H1 (cell line): ENCODE results near the gene EIF4EBP3. TPM values are rescaled to one million over a fixed set of nuclear protein-coding genes. Genes with fewer than 3 reads are reported as not detected.

Experiments used
- CTCF ChIA-PET: fragments of 300-600 bp; sonication (Branson Sonifier 250); formaldehyde crosslinking; loops from one replicate; lab custom pipeline; 2021; ENCODE audit not compliant: partially characterized antibody; lab: Charles Lee
- POLR2A ChIA-PET: fragments of 300-600 bp; sonication (Branson Sonifier 250); formaldehyde crosslinking; loops from one replicate; lab custom pipeline; 2021; ENCODE audit warnings: inconsistent platforms; ENCODE audit not compliant: partially characterized antibody; lab: Charles Lee
- DNase-seq, 2 experiments: peaks; one replicate each; pipeline versions ENCODE4 v3.0.0 to v3.0.0-alpha.2; 2010 to 2022; ENCODE audit warnings: low spot score in 2 of 2, low read depth in 1 of 2, mixed read lengths in 1 of 2
- FAIRE-seq: peaks from 2 replicates; lab custom pipeline; 2011; peaks lifted over from hg19 to GRCh38; lab: Jason Lieb, UNC
- H2AFZ ChIP-seq: 2 replicates; pipeline ENCODE4 v1.8.1; 2012; ENCODE audit warnings: low read length, inconsistent platforms
- H2AK5ac ChIP-seq: 2 replicates; pipeline ENCODE4 v1.6.1; 2013; ENCODE audit warnings: low read depth, low read length
- H2BK120ac ChIP-seq: replicated peaks from 2 replicates; pipeline ENCODE3; 2013; ENCODE audit warnings: low read depth, low read length, inconsistent platforms
- H2BK12ac ChIP-seq: 2 replicates; pipeline ENCODE4 v1.6.1; 2013; ENCODE audit warnings: low read depth, low read length
- H2BK15ac ChIP-seq: 2 replicates; pipeline ENCODE4 v1.6.1; 2013; ENCODE audit warnings: low read length
- H2BK20ac ChIP-seq: 2 replicates; pipeline ENCODE4 v1.6.1; 2013; ENCODE audit warnings: low read length
- H2BK5ac ChIP-seq: 2 replicates; pipeline ENCODE4 v1.6.1; 2013; ENCODE audit warnings: low read depth, low read length
- H3K14ac ChIP-seq: 2 replicates; pipeline ENCODE4 v1.6.1; 2013; ENCODE audit warnings: inconsistent platforms; ENCODE audit not compliant: insufficient read length
- H3K18ac ChIP-seq: 2 replicates; pipeline ENCODE4 v1.6.1; 2013; ENCODE audit warnings: low read length; ENCODE audit errors: extremely low read depth
- H3K23ac ChIP-seq: 2 replicates; pipeline ENCODE4 v1.6.1; 2013; ENCODE audit warnings: inconsistent platforms; ENCODE audit not compliant: insufficient read length
- H3K23me2 ChIP-seq: 2 replicates; pipeline ENCODE4 v1.6.1; 2013; ENCODE audit warnings: low read depth, low read length
- H3K27ac ChIP-seq: 2 replicates; pipeline ENCODE4 v1.6.1; 2011; ENCODE audit warnings: low read depth, low read length, inconsistent platforms
- H3K27me3 ChIP-seq, 4 experiments: replicated peaks in 1 of 4; 1 replicate in 1 of 4; 2 replicates in 3 of 4; pipeline versions ENCODE4 v1.6.1 to v1.8.1; 2011 to 2013; ENCODE audit warnings: low read length in 3 of 4, mild to moderate bottlenecking in 3 of 4, inconsistent platforms in 2 of 4, mixed read lengths in 2 of 4, moderate library complexity in 1 of 4; ENCODE audit not compliant: control insufficient read depth in 3 of 4, insufficient read depth in 3 of 4; ENCODE audit errors: extremely low read depth in 1 of 4
- H3K36me3 ChIP-seq, 4 experiments: 2 replicates each; pipeline versions ENCODE4 v1.6.1 to v1.8.1; 2011 to 2013; ENCODE audit warnings: mild to moderate bottlenecking in 4 of 4, low read length in 3 of 4, moderate library complexity in 2 of 4, control low read depth in 1 of 4, inconsistent platforms in 1 of 4; ENCODE audit not compliant: insufficient read depth in 4 of 4, control insufficient read depth in 2 of 4
- H3K4ac ChIP-seq: replicated peaks from 2 replicates; pipeline ENCODE3; 2013; ENCODE audit warnings: low read length, low read depth, mixed read lengths, inconsistent platforms; ENCODE audit not compliant: insufficient read length
- H3K4me1 ChIP-seq, 4 experiments: replicated peaks in 1 of 4; 1 replicate in 1 of 4; 2 replicates in 3 of 4; pipeline versions ENCODE4 v1.6.1 to v1.8.1; 2011 to 2013; ENCODE audit warnings: low read length in 3 of 4, inconsistent platforms in 2 of 4, mixed read lengths in 1 of 4; ENCODE audit not compliant: insufficient read depth in 4 of 4, control insufficient read depth in 3 of 4
- H3K4me2 ChIP-seq, 2 experiments: 2 replicates each; pipeline versions ENCODE4 v1.6.1 to v1.8.1; 2011 to 2013; ENCODE audit warnings: low read depth in 2 of 2, low read length in 2 of 2, control low read depth in 1 of 2, inconsistent platforms in 1 of 2, mild to moderate bottlenecking in 1 of 2; ENCODE audit not compliant: insufficient read depth in 1 of 2
- H3K4me3 ChIP-seq, 4 experiments: fragments of 200-600, 300-600 bp in 1 of 4; sonication (generic), shearing (Covaris generic), sonication (Bioruptor Twin) in 1 of 4; 2 replicates each; pipeline versions ENCODE4 v1.5.1 to v1.8.1; 2011 to 2016; ENCODE audit warnings: low read length in 4 of 4, low read depth in 3 of 4, control low read depth in 2 of 4, inconsistent platforms in 2 of 4, mild to moderate bottlenecking in 2 of 4, mixed read lengths in 1 of 4, moderate library complexity in 1 of 4; ENCODE audit not compliant: insufficient read depth in 2 of 4; ENCODE audit errors: extremely low read depth in 1 of 4
- H3K56ac ChIP-seq: replicated peaks from 2 replicates; pipeline ENCODE3; 2013; ENCODE audit warnings: low read depth, mild to moderate bottlenecking, mixed read lengths, low read length, inconsistent platforms; ENCODE audit not compliant: insufficient read length
- H3K79me1 ChIP-seq: 2 replicates; pipeline ENCODE4 v1.6.1; 2013; ENCODE audit warnings: low read depth, low read length, control low read depth
- H3K79me2 ChIP-seq, 2 experiments: 2 replicates each; pipeline versions ENCODE4 v1.6.1 to v1.8.1; 2012 to 2013; ENCODE audit warnings: low read length in 2 of 2, mild to moderate bottlenecking in 2 of 2, inconsistent platforms in 1 of 2; ENCODE audit not compliant: insufficient read depth in 2 of 2, control insufficient read depth in 1 of 2
- H3K9ac ChIP-seq, 4 experiments: replicated peaks in 1 of 4; 1 replicate in 1 of 4; 2 replicates in 3 of 4; pipeline versions ENCODE4 v1.6.1 to v1.8.1; 2011 to 2013; ENCODE audit warnings: low read depth in 3 of 4, low read length in 3 of 4, control low read depth in 2 of 4, mild to moderate bottlenecking in 2 of 4, moderate library complexity in 2 of 4, inconsistent platforms in 1 of 4; ENCODE audit errors: extremely low read depth in 1 of 4
- H3K9me3 ChIP-seq, 2 experiments: 2 replicates each; pipeline versions ENCODE4 v1.6.1 to v1.8.1; 2012 to 2013; ENCODE audit warnings: mild to moderate bottlenecking in 2 of 2, moderate library complexity in 2 of 2, control low read depth in 1 of 2, inconsistent platforms in 1 of 2, low read depth in 1 of 2, low read length in 1 of 2, mixed read lengths in 1 of 2; ENCODE audit not compliant: insufficient read depth in 2 of 2
- H4K20me1 ChIP-seq, 2 experiments: replicated peaks in 1 of 2; 2 replicates each; pipeline versions ENCODE3 to v1.8.1; 2011 to 2013; ENCODE audit warnings: inconsistent platforms in 2 of 2, low read length in 2 of 2, mild to moderate bottlenecking in 1 of 2; ENCODE audit not compliant: insufficient read depth in 2 of 2, control insufficient read depth in 1 of 2
- H4K5ac ChIP-seq: 2 replicates; pipeline ENCODE4 v1.6.1; 2013; ENCODE audit warnings: low read length, low read depth, mixed read lengths, inconsistent platforms; ENCODE audit not compliant: insufficient read length
- H4K8ac ChIP-seq: 2 replicates; pipeline ENCODE4 v1.8.0; 2013; ENCODE audit warnings: mild to moderate bottlenecking, moderate library complexity, low read length, inconsistent platforms; ENCODE audit not compliant: insufficient read depth; ENCODE audit errors: extremely low read depth
- H4K91ac ChIP-seq: replicated peaks from 2 replicates; pipeline ENCODE3; 2013; ENCODE audit warnings: low read length, mixed read lengths, inconsistent platforms; ENCODE audit not compliant: insufficient read length
- CEBPB ChIP-seq: IDR thresholded peaks from 2 replicates; pipeline ENCODE4 v1.6.1; 2012; ENCODE audit warnings: low read depth, low read length
- EZH2 ChIP-seq: fragments of 200-600 bp; sonication (generic); IDR thresholded peaks from 2 replicates; pipeline ENCODE4 v1.7.1; 2012; ENCODE audit warnings: low read depth, mild to moderate bottlenecking, moderate library complexity, low read length, inconsistent platforms; ENCODE audit not compliant: severe bottlenecking
- SUZ12 ChIP-seq: fragments of 200-600 bp; sonication (generic); IDR thresholded peaks from 2 replicates; pipeline ENCODE4 v1.6.1; 2012; ENCODE audit warnings: mild to moderate bottlenecking, inconsistent platforms, low read length, moderate library complexity, mixed read lengths
- WGBS, 2 experiments: shearing (Covaris generic) in 1 of 2; methylation state at CpG; one replicate each; pipeline versions ENCODE4 v1.1.6 to v1.1.7; 2013 to 2015; ENCODE audit warnings: low lambda C conversion rate in 2 of 2, mixed read lengths in 2 of 2, inconsistent platforms in 1 of 2, low coverage in 1 of 2, missing lambda C conversion rate in 1 of 2; ENCODE audit not compliant: insufficient replicate concordance in 2 of 2, insufficient coverage in 1 of 2, insufficient read length in 1 of 2; ENCODE audit errors: extremely low coverage in 1 of 2, missing lambda C conversion rate in 1 of 2; 5-methylcytosine and 5-hydroxymethylcytosine counted together
- polyA plus RNA-seq, 7 experiments: library from polyadenylated mRNA; depleted of rRNA in 3 of 7; stranded (reverse) in 5 of 7; unstranded in 2 of 7; fragments of >200 nt in 5 of 7; fragments of 200-250 nt in 2 of 7; gene quantifications; 1 replicate in 5 of 7; 2 replicates in 1 of 7; 4 replicates in 1 of 7; pipeline versions ENCODE4 v1.2.1 to v1.2.3, GENCODE V29; 2011 to 2013; ENCODE audit warnings: missing spikeins in 2 of 7, mixed read lengths in 2 of 7
- total RNA-seq: library from RNA; stranded (reverse); fragmentation: NEBNext Ultra II Directional; extraction: Animal tissue kit (Norgen Biotek cat#: 25700); gene quantifications from 2 replicates; pipeline ENCODE4 v1.2.1, GENCODE V29; 2021

The EIF4EBP3 gene
- total and polyA plus RNA-seq, 2 of the 8 experiments (the other 6 are each of a cell fraction or from before 2014, with no cell fraction given), result 11.1 to 11.7 TPM

DNA sequence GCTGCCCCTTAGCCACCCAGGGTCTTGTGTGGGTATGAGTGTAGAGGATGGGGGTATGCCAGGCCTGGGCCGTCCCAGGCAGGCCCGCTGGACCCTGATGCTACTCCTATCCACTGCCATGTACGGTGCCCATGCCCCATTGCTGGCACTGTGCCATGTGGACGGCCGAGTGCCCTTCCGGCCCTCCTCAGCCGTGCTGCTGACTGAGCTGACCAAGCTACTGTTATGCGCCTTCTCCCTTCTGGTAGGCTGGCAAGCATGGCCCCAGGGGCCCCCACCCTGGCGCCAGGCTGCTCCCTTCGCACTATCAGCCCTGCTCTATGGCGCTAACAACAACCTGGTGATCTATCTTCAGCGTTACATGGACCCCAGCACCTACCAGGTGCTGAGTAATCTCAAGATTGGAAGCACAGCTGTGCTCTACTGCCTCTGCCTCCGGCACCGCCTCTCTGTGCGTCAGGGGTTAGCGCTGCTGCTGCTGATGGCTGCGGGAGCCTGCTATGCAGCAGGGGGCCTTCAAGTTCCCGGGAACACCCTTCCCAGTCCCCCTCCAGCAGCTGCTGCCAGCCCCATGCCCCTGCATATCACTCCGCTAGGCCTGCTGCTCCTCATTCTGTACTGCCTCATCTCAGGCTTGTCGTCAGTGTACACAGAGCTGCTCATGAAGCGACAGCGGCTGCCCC, 19.8 kb downstream of the EIF4EBP3 start:
- H3K36me3 ChIP-seq, result peaks cover 0 to 18% (median 13%) of the 10 kb centered on the region in 4 experiments; a peak in 4 of 8 replicates
- 93% methylated on average over 21 of the region's 22 CpGs; no CpG with 5 or more reads in 1 of the 2 experiments for WGBS, 2 experiments

More for the DNA sequence above, 19.8 kb downstream of the EIF4EBP3 start:
- Histone ChIP-seq H3K18ac (no peak overlapping the region), H4K20me1 (no peaks in the 10 kb centered on the region), H4K5ac (no peak overlapping the region), H2BK15ac (no peak overlapping the region), H2BK12ac (no peak overlapping the region), H3K4me1 (peaks cover 0 to 11% (median 4%) of the 10 kb centered on the region in 4 experiments; a peak in 5 of 7 replicates), H3K9ac (no peak overlapping the region)
- POLR2A ChIA-PET, result interaction anchor here (1.1 to 10.0 kb wide), 3 partner anchors 10 to 72 kb away, joined by 4 to 94 read pairs (median 25); partner anchors contain the start of genes EIF4EBP3, SRA1 and TMCO6
- no peak for TF ChIP-seq CEBPB
- no peak for TF ChIP-seq SUZ12
- no peak for TF ChIP-seq EZH2
- TF ChIP-seq, all 59 proteins: peak for 0
- Histone ChIP-seq H3K27me3 (no peaks in the 10 kb centered on the region; a peak in 1 of 7 replicates), H3K79me2 (peaks cover 3 to 9% of the 10 kb centered on the region in 2 experiments; a peak in 3 of 4 replicates), H3K4me3 (no peak overlapping the region), H2AFZ (no peak overlapping the region), H2AK5ac (no peak overlapping the region), H4K91ac (no peak overlapping the region), H2BK5ac (no peak overlapping the region), H3K23me2 (peaks cover 14% of the 10 kb centered on the region), H3K79me1 (peaks cover 7% of the 10 kb centered on the region), H3K56ac (no peak overlapping the region), H3K23ac (no peak overlapping the region), H3K14ac (no peak overlapping the region), H2BK120ac (no peak overlapping the region), H3K27ac (no peak overlapping the region), H4K8ac (no peak overlapping the region), H3K9me3 (no peaks in the 10 kb centered on the region), H2BK20ac (no peak overlapping the region), H3K4me2 (no peak overlapping the region), H3K4ac (no peak overlapping the region)
- CTCF ChIA-PET, result interaction anchor here (0.6 to 3.4 kb wide), 6 partner anchors 10 to 195 kb away, joined by 3 to 20 read pairs (median 4); partner anchors contain the start of gene EIF4EBP3
- DNase-seq (no peak), FAIRE-seq (no peak)
